OCI-LY1 (cell line): Measurements from ENCODE around the gene ADGRD2.

Experiments
- H2AFZ ChIP-seq: fragments of 200-600 bp; sonication (generic), shearing (Covaris generic); 2 replicates; pipeline ENCODE4 v1.6.0; 2014; ENCODE audit warnings: antibody characterized with exemption, mild to moderate bottlenecking, low read length
- H3F3A ChIP-seq: fragments of 200-600 bp; sonication (generic), shearing (Covaris generic); 2 replicates; pipeline ENCODE4 v1.6.0; 2014; ENCODE audit warnings: mild to moderate bottlenecking, antibody characterized with exemption, low read length, moderate library complexity; ENCODE audit not compliant: insufficient read depth
- H3K27ac ChIP-seq: fragments of 200-600 bp; sonication (generic); 2 replicates; pipeline ENCODE4 v1.5.1; 2014; ENCODE audit warnings: low read length, mixed run types, mild to moderate bottlenecking, low read depth; ENCODE audit not compliant: poor library complexity, severe bottlenecking
- H3K27me3 ChIP-seq: fragments of 200-600 bp; sonication (generic); 2 replicates; pipeline ENCODE4 v1.6.0; 2014; ENCODE audit warnings: antibody characterized with exemption, mild to moderate bottlenecking, low read length, moderate library complexity; ENCODE audit not compliant: insufficient read depth
- H3K36me3 ChIP-seq: fragments of 200-600 bp; sonication (generic); 2 replicates; pipeline ENCODE4 v1.6.1; 2014; ENCODE audit warnings: mild to moderate bottlenecking, antibody characterized with exemption, low read length, moderate library complexity, mixed read lengths; ENCODE audit not compliant: insufficient read depth
- H3K4me1 ChIP-seq: fragments of 200-600 bp; sonication (generic); 2 replicates; pipeline ENCODE4 v1.5.1; 2014; ENCODE audit warnings: mild to moderate bottlenecking, low read length, moderate library complexity; ENCODE audit not compliant: insufficient read depth, severe bottlenecking
- H3K4me2 ChIP-seq: fragments of 200-600 bp; sonication (generic), shearing (Covaris generic); 2 replicates; pipeline ENCODE4 v1.6.1; 2014; ENCODE audit warnings: low read length
- H3K4me3 ChIP-seq: fragments of 200-600 bp; sonication (generic); 2 replicates; pipeline ENCODE4 v1.5.1; 2014; ENCODE audit warnings: low read length, low read depth, mild to moderate bottlenecking, mixed read lengths; ENCODE audit not compliant: poor library complexity, severe bottlenecking
- H3K79me2 ChIP-seq: fragments of 200-600 bp; shearing (Covaris generic); 2 replicates; pipeline ENCODE4 v1.6.1; 2016; ENCODE audit warnings: mixed run types, low read length, mixed read lengths; ENCODE audit not compliant: insufficient read depth
- H3K9ac ChIP-seq: fragments of 200-600 bp; sonication (generic), shearing (Covaris generic); 2 replicates; pipeline ENCODE4 v1.6.1; 2014; ENCODE audit warnings: mild to moderate bottlenecking, low read length, mixed read lengths
- H3K9me2 ChIP-seq: fragments of 200-600 bp; sonication (generic), shearing (Covaris generic); 2 replicates; pipeline ENCODE4 v1.6.1; 2014; ENCODE audit warnings: low read depth, mild to moderate bottlenecking, low read length, mixed read lengths
- H3K9me3 ChIP-seq: fragments of 200-600 bp; shearing (Covaris generic); 2 replicates; pipeline ENCODE4 v1.6.1; 2014; ENCODE audit warnings: low read length, mixed read lengths
- H4K20me1 ChIP-seq: fragments of 200-600 bp; sonication (generic), shearing (Covaris generic); 2 replicates; pipeline ENCODE4 v1.6.0; 2016; ENCODE audit warnings: mild to moderate bottlenecking, low read length; ENCODE audit not compliant: insufficient read depth
- EZH2 ChIP-seq: fragments of 200-600 bp; sonication (generic), shearing (Covaris generic); IDR thresholded peaks from 2 replicates; pipeline ENCODE4 v1.8.0; 2017; ENCODE audit warnings: borderline replicate concordance, mixed run types, mild to moderate bottlenecking, antibody characterized with exemption, low read length, moderate library complexity, mixed read lengths
- TF ChIP-seq, protein P1 (sequence below): fragments of 200-600 bp; sonication (generic), shearing (Covaris generic); IDR thresholded peaks from 2 replicates; pipeline ENCODE4 v1.5.1; 2017; ENCODE audit warnings: mild to moderate bottlenecking, antibody characterized with exemption, low read length, moderate library complexity, mixed read lengths

ADGRD2 gene

DNA sequence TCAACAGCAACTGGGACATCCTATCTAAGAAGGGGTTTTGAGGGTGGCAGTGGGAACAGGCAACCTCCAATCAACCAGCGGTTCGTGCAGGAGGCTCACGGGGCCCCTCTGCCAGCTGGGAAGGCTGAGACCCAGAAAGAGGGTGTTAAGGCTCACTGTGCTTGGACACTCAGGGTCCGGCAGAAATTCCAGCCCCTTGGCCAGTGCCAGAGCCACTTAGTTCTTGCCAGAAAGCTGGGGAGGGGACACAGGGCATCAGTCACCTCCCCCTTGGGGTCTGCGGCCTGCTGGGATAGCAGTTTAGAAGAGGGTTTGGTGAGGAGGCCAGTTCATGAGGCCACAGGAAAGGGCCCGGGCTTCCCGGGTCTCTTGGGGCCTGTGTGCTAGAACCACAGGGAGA, 20.5 kb downstream of the ADGRD2 start:
- Histone ChIP-seq H2AFZ (no peak overlapping the region), H3K9ac (no peak overlapping the region), H3K79me2 (no peaks in the 10 kb centered on the region), H3K4me3 (no peak overlapping the region), H3K27ac (no peak overlapping the region), H3F3A (no peaks in the 10 kb centered on the region), H3K27me3 (no peaks in the 10 kb centered on the region; the same call in 1 of the 2 replicates), H3K36me3 (no peaks in the 10 kb centered on the region), H3K4me1 (no peaks in the 10 kb centered on the region), H3K9me2 (no peaks in the 10 kb centered on the region), H4K20me1 (no peaks in the 10 kb centered on the region), H3K9me3 (no peaks in the 10 kb centered on the region), H3K4me2 (no peak overlapping the region)
- no peak for TF ChIP-seq EZH2
- TF ChIP-seq, protein P1, sequence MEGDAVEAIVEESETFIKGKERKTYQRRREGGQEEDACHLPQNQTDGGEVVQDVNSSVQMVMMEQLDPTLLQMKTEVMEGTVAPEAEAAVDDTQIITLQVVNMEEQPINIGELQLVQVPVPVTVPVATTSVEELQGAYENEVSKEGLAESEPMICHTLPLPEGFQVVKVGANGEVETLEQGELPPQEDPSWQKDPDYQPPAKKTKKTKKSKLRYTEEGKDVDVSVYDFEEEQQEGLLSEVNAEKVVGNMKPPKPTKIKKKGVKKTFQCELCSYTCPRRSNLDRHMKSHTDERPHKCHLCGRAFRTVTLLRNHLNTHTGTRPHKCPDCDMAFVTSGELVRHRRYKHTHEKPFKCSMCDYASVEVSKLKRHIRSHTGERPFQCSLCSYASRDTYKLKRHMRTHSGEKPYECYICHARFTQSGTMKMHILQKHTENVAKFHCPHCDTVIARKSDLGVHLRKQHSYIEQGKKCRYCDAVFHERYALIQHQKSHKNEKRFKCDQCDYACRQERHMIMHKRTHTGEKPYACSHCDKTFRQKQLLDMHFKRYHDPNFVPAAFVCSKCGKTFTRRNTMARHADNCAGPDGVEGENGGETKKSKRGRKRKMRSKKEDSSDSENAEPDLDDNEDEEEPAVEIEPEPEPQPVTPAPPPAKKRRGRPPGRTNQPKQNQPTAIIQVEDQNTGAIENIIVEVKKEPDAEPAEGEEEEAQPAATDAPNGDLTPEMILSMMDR: no peak

DNA sequence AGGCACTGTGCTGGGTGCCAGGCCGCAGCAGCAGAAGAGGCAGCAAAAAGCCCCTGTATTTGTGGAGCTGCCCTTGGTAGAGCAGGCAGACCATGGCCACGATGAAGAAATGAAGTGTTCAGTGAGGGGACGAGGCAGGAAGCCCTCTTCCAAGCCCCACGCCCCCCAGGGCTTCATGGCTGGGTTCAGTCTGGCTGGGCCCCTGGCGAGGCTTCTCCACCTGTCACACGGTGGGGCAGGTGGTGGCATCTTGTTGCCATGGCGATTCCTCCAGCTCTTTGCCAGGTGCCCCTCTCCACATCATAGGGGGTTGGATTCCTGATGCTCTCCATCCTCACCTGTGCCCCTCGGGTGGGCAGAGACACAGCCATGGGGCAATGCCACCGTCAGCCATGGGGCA, 21.5 kb downstream of the ADGRD2 start:
- Histone ChIP-seq H3K9me2 (no peaks in the 10 kb centered on the region), H3F3A (no peaks in the 10 kb centered on the region), H3K36me3 (no peaks in the 10 kb centered on the region), H3K4me3 (no peak overlapping the region), H3K27ac (no peak overlapping the region), H3K9me3 (no peaks in the 10 kb centered on the region), H4K20me1 (no peaks in the 10 kb centered on the region), H3K27me3 (no peaks in the 10 kb centered on the region), H3K4me2 (no peak overlapping the region), H2AFZ (no peak overlapping the region), H3K9ac (no peak overlapping the region), H3K79me2 (no peaks in the 10 kb centered on the region), H3K4me1 (peaks cover 3% of the 10 kb centered on the region)
- no peak for TF ChIP-seq EZH2
- TF ChIP-seq, protein P1: no peak

DNA sequence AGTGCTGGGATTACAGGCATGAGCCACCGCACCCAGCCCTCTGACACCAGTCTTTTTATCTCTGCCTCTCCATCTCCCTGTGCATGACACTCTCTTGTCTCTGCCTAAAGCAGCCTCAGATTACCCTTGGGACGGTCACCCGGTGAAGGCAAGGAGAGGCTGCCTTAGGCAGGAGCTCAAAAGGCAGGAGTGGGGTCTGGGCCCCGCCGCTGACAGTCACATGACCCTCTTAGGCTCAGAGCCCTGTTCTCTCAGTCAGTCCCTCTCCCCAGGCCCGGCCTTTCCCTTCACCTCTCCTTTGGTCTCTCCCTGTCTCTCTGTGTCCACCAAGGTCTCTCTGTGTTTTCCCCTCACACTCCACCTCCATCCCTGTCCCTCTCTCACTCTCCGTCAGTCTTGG, 22.5 kb downstream of the ADGRD2 start:
- Histone ChIP-seq H3K79me2 (no peaks in the 10 kb centered on the region), H4K20me1 (no peaks in the 10 kb centered on the region), H3K9me3 (no peaks in the 10 kb centered on the region), H3K4me3 (no peak overlapping the region), H3K9me2 (no peaks in the 10 kb centered on the region), H3K36me3 (no peaks in the 10 kb centered on the region), H3K27ac (no peak overlapping the region), H3K4me1 (peaks cover 10% of the 10 kb centered on the region), H3K9ac (no peak overlapping the region), H3K27me3 (no peaks in the 10 kb centered on the region), H3F3A (no peaks in the 10 kb centered on the region), H3K4me2 (no peak overlapping the region), H2AFZ (no peak overlapping the region)
- no peak for TF ChIP-seq EZH2
- TF ChIP-seq, protein P1: no peak
